ENCODE data around the gene MRTO4. TPM values are rescaled to one million over a fixed set of nuclear protein-coding genes. Genes with fewer than 3 reads are reported as not detected.

The MRTO4 gene
- total and polyA plus RNA-seq, 2 of the 13 experiments (the other 11 are each of a cell fraction or from before 2014, with no cell fraction given): 28.1 to 59.2 TPM

DNA sequence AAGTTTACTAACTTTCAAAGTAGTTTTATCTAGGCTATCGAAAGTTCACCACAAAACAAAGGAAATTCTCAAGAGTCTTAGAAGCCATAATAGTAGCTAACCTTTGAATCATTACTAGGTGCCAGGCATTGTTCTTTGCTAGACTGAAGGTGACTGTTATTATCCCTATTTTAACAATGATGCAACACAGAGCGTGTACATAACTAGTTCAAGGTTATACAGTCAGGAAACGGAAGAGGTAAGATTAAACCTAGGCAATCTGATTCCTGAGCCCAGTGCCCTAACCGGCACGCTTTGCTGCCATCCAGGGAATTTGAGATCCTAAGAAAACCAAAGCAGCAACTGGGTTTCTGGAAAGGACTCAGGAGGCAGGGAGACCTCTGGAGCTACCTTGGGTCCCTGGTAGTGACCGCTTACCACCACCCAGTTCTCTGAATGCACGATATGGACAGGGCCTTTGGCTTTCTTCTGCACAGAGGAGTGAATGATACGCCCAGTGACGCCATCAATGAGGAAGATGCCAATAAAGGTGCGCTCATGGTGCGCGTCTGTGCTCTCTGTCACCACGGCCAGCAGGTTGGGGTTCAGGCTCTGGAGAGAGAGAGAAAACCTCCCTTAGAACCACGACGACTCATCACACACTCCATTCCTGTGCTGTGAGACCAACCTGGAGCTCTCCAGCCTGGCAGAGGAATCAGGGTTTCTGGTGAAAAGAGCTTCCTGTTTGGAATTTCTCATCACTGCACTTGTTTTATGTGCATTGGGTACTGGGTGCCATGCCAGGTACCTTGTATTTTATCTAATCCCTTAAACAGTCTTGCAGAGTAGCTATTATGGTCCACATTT is 28.4 kb upstream of the MRTO4 start (continued):
- no peak for TF ChIP-seq EEA1 (CRISPR knock-in tag; IDR thresholded peaks at IDR 0.05; ENCODE audit: borderline replicate concordance)
- TF ChIP-seq, protein P1, sequence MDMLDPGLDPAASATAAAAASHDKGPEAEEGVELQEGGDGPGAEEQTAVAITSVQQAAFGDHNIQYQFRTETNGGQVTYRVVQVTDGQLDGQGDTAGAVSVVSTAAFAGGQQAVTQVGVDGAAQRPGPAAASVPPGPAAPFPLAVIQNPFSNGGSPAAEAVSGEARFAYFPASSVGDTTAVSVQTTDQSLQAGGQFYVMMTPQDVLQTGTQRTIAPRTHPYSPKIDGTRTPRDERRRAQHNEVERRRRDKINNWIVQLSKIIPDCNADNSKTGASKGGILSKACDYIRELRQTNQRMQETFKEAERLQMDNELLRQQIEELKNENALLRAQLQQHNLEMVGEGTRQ (IDR thresholded peaks at IDR 0.05; ENCODE audit: low read depth, low read length): no peak
- TF ChIP-seq, protein P1 (CRISPR knock-in tag; IDR thresholded peaks at IDR 0.05; ENCODE audit: borderline replicate concordance): no peak
- TF ChIP-seq, protein P2, sequence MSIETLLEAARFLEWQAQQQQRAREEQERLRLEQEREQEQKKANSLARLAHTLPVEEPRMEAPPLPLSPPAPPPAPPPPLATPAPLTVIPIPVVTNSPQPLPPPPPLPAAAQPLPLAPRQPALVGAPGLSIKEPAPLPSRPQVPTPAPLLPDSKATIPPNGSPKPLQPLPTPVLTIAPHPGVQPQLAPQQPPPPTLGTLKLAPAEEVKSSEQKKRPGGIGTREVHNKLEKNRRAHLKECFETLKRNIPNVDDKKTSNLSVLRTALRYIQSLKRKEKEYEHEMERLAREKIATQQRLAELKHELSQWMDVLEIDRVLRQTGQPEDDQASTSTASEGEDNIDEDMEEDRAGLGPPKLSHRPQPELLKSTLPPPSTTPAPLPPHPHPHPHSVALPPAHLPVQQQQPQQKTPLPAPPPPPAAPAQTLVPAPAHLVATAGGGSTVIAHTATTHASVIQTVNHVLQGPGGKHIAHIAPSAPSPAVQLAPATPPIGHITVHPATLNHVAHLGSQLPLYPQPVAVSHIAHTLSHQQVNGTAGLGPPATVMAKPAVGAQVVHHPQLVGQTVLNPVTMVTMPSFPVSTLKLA (IDR thresholded peaks at IDR 0.05): no peak
- TF ChIP-seq PHF5A (CRISPR knock-in tag; IDR thresholded peaks at IDR 0.05; ENCODE audit: low read depth, unreplicated experiment): no peak
- TF ChIP-seq, protein P3, sequence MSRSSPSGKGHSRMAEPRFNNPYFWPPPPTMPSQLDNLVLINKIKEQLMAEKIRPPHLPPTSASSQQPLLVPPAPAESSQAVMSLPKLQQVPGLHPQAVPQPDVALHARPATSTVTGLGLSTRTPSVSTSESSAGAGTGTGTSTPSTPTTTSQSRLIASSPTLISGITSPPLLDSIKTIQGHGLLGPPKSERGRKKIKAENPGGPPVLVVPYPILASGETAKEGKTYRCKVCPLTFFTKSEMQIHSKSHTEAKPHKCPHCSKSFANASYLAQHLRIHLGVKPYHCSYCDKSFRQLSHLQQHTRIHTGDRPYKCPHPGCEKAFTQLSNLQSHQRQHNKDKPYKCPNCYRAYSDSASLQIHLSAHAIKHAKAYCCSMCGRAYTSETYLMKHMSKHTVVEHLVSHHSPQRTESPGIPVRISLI (CRISPR knock-in tag; IDR thresholded peaks at IDR 0.05; ENCODE audit: borderline replicate concordance): no peak
- no peak for TF ChIP-seq MAFK (conservative IDR thresholded peaks at IDR 0.05 in 1 of 2, IDR thresholded peaks at IDR 0.05 in 1 of 2; ENCODE audit: low read length in 2 of 2)
- TF ChIP-seq, protein P4, sequence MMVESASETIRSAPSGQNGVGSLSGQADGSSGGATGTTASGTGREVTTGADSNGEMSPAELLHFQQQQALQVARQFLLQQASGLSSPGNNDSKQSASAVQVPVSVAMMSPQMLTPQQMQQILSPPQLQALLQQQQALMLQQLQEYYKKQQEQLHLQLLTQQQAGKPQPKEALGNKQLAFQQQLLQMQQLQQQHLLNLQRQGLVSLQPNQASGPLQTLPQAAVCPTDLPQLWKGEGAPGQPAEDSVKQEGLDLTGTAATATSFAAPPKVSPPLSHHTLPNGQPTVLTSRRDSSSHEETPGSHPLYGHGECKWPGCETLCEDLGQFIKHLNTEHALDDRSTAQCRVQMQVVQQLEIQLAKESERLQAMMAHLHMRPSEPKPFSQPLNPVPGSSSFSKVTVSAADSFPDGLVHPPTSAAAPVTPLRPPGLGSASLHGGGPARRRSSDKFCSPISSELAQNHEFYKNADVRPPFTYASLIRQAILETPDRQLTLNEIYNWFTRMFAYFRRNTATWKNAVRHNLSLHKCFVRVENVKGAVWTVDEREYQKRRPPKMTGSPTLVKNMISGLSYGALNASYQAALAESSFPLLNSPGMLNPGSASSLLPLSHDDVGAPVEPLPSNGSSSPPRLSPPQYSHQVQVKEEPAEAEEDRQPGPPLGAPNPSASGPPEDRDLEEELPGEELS (CRISPR knock-in tag; IDR thresholded peaks at IDR 0.05): peak; percentile 59
- no peak for TF ChIP-seq ZNF333 (CRISPR knock-in tag; IDR thresholded peaks at IDR 0.05; ENCODE audit: borderline replicate concordance)
- no peak for TF ChIP-seq RAD21 (CRISPR knock-in tag; IDR thresholded peaks at IDR 0.05)
- no peak for TF ChIP-seq ZNF703 (CRISPR knock-in tag; IDR thresholded peaks at IDR 0.05; ENCODE audit: borderline replicate concordance)
- TF ChIP-seq SP1 (IDR thresholded peaks at IDR 0.05): no peak
- TF ChIP-seq SP1 (CRISPR knock-in tag; IDR thresholded peaks at IDR 0.05): no peak
- no peak for TF ChIP-seq TOE1 (CRISPR knock-in tag; IDR thresholded peaks at IDR 0.05)
- TF ChIP-seq, protein P5, sequence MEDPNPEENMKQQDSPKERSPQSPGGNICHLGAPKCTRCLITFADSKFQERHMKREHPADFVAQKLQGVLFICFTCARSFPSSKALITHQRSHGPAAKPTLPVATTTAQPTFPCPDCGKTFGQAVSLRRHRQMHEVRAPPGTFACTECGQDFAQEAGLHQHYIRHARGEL (CRISPR knock-in tag; IDR thresholded peaks at IDR 0.05): no peak
- TF ChIP-seq NFE2L2 (IDR thresholded peaks at IDR 0.05; ENCODE audit: low read length): no peak
- TF ChIP-seq MBD4 (IDR thresholded peaks at IDR 0.05; ENCODE audit: borderline replicate concordance, low read length): no peak
- TF ChIP-seq ZNF841 (CRISPR knock-in tag; IDR thresholded peaks at IDR 0.05; ENCODE audit: borderline replicate concordance): no peak
- no peak for TF ChIP-seq U2AF2 (IDR thresholded peaks at IDR 0.05; ENCODE audit: low read depth, low read length)
- no peak for TF ChIP-seq IKZF1 (IDR thresholded peaks at IDR 0.05)
